ENCODE data around the gene DDX52.

GRCh38 chr17:37674511-37674910 lies 31.3 kb upstream of the DDX52 start:
- TF ChIP-seq PRDM10 (CRISPR knock-in tag; IDR thresholded peaks at IDR 0.05; ENCODE audit: low read depth): no peak
- no peak for TF ChIP-seq TRIM24 (CRISPR knock-in tag; IDR thresholded peaks at IDR 0.05)
- no peak for TF ChIP-seq ETS1 (CRISPR knock-in tag; IDR thresholded peaks at IDR 0.05)
- no peak for TF ChIP-seq HNRNPK (IDR thresholded peaks at IDR 0.05; ENCODE audit: low read depth, low read length, poor library complexity, severe bottlenecking)
- no peak for TF ChIP-seq ZNF143 (CRISPR knock-in tag; IDR thresholded peaks at IDR 0.05)
- no peak for TF ChIP-seq MYC (CRISPR knock-in tag; IDR thresholded peaks at IDR 0.05; ENCODE audit: borderline replicate concordance)

Measured in HepG2 (cell line).